CD4-positive, alpha-beta T cell treated with Interleukin-12 subunit alpha and Interleukin-12 subunit beta, for 1 hour (primary cell): ENCODE data around the gene LDB3.

ENCODE experiments used
- DNase-seq: peaks from one replicate; pipeline ENCODE4 v3.0.0-alpha.2; 2020

Gene LDB3

GRCh38 chr10:86742230-86742629, 73.9 kb downstream of the LDB3 start:
- no peak for DNase-seq

GRCh38 chr10:86744067-86744725, 75.9 kb downstream of the LDB3 start:
- no peak for DNase-seq

- DNase-seq = no peak
Measured at GRCh38 chr10:86747796-86748581, 79.7 kb downstream of the LDB3 start.

GRCh38 chr10:86749854-86750253, 81.5 kb downstream of the LDB3 start:
- DNase-seq = no peak

- no peak for DNase-seq
Measured at GRCh38 chr10:86751477-86751876, 83.2 kb downstream of the LDB3 start.

GRCh38 chr10:86752311-86752710, 84.0 kb downstream of the LDB3 start:
- DNase-seq = no peak

- DNase-seq = no peak
Measured at GRCh38 chr10:86753051-86753450, 84.7 kb downstream of the LDB3 start.

- DNase-seq = no peak
Measured at GRCh38 chr10:86753638-86754434, 85.5 kb downstream of the LDB3 start.

- DNase-seq = no peak
Measured at GRCh38 chr10:86755454-86755739, 87.1 kb downstream of the LDB3 start.

GRCh38 chr10:86755740-86756510, 87.6 kb downstream of the LDB3 start:
- DNase-seq = peak; percentile 92

- DNase-seq = no peak
Measured at GRCh38 chr10:86756511-86757112, 88.3 kb downstream of the LDB3 start, which contains the start of gene BMPR1A. Gene BMPR1A (plus strand): TSS chr10:86756619. CDS start chr10:86876019, 119,400 bp downstream.

- no peak for DNase-seq
Measured at GRCh38 chr10:86757113-86757972, 89.0 kb downstream of the LDB3 start.

GRCh38 chr10:86758189-86759072, 90.1 kb downstream of the LDB3 start:
- no peak for DNase-seq

- no peak for DNase-seq
Measured at GRCh38 chr10:86759073-86759672, 90.9 kb downstream of the LDB3 start.

GRCh38 chr10:86763404-86763803, 95.1 kb downstream of the LDB3 start:
- no peak for DNase-seq

GRCh38 chr10:86765548-86765947, 97.2 kb downstream of the LDB3 start:
- no peak for DNase-seq

GRCh38 chr10:86768412-86769062, 100.2 kb downstream of the LDB3 start:
- no peak for DNase-seq

GRCh38 chr10:86769991-86770390, 101.7 kb downstream of the LDB3 start:
- no peak for DNase-seq

- no peak for DNase-seq
Measured at GRCh38 chr10:86770412-86770960, 102.2 kb downstream of the LDB3 start.
